ENCODE measurements around the gene ARHGEF4. TPM values are rescaled to one million over a fixed set of nuclear protein-coding genes. Genes with fewer than 3 reads are reported as not detected.

The ARHGEF4 gene
- total and polyA plus RNA-seq, 7 donors: 1.7 to 32.4 (median 17.2) TPM; not detected in 1

GRCh38 chr2:131004446-131005209, 167.9 kb downstream of the ARHGEF4 start:
- TF ChIP-seq EP300 (IDR thresholded peaks at IDR 0.05) (no peak), CTCF (IDR thresholded peaks at IDR 0.05) (no peak), POLR2AphosphoS5 (IDR thresholded peaks at IDR 0.05) (no peak), POLR2A (IDR thresholded peaks at IDR 0.05) (no peak)
- no peak overlapping the region for H3K4me3 ChIP-seq
- H3K27ac ChIP-seq: no peak overlapping the region
- intact Hi-C loops (cut with DNase I): no loop called here
- H3K27me3 ChIP-seq: no peaks in the 10 kb centered on the region
- H3K4me1 ChIP-seq: no peaks in the 10 kb centered on the region
- WGBS, 2 donors: 90 to 94% methylated on average over 11 of the region's 11 CpGs
- no peaks in the 10 kb centered on the region for H3K36me3 ChIP-seq
- DNase-seq: no peak
- no peaks in the 10 kb centered on the region for H3K9me3 ChIP-seq

- 75 to 78% methylated on average over 16 of the region's 16 CpGs for whole genome bisulfite sequencing, 2 donors
- H3K4me1 ChIP-seq: no peaks in the 10 kb centered on the region
- H3K27ac ChIP-seq: no peak overlapping the region
- peaks cover 0 to 4% (median 0%) of the 10 kb centered on the region in 3 donors for H3K27me3 ChIP-seq
- H3K36me3 ChIP-seq: no peaks in the 10 kb centered on the region
- no peak for DNase-seq
- TF ChIP-seq CTCF (IDR thresholded peaks at IDR 0.05) (no peak), EP300 (IDR thresholded peaks at IDR 0.05) (no peak), POLR2A (IDR thresholded peaks at IDR 0.05) (no peak), POLR2AphosphoS5 (IDR thresholded peaks at IDR 0.05) (no peak)
- intact Hi-C loops (cut with DNase I): no loop called here
- H3K4me3 ChIP-seq: no peak overlapping the region
- H3K9me3 ChIP-seq: no peaks in the 10 kb centered on the region
Measured at GRCh38 chr2:131005216-131005935, 168.7 kb downstream of the ARHGEF4 start.

- Histone ChIP-seq H3K36me3 (no peaks in the 10 kb centered on the region), H3K27ac (no peak overlapping the region), H3K4me1 (no peaks in the 10 kb centered on the region), H3K4me3 (no peak overlapping the region), H3K9me3 (no peaks in the 10 kb centered on the region), H3K27me3 (peaks cover 0 to 13% (median 0%) of the 10 kb centered on the region in 3 donors)
- no peak for TF ChIP-seq EP300 (IDR thresholded peaks at IDR 0.05)
- TF ChIP-seq CTCF (IDR thresholded peaks at IDR 0.05): no peak
- no peak for TF ChIP-seq POLR2A (IDR thresholded peaks at IDR 0.05)
- TF ChIP-seq POLR2AphosphoS5 (IDR thresholded peaks at IDR 0.05): no peak
- DNase-seq: no peak
- intact Hi-C loops (cut with DNase I): no loop called here
- WGBS, 2 donors: 90 to 93% methylated on average over 2 of the region's 2 CpGs
Measured at GRCh38 chr2:131006561-131006960, 169.8 kb downstream of the ARHGEF4 start.

- Histone ChIP-seq H3K27ac (no peak overlapping the region), H3K36me3 (no peaks in the 10 kb centered on the region), H3K27me3 (peaks cover 0 to 15% (median 0%) of the 10 kb centered on the region in 3 donors), H3K9me3 (no peaks in the 10 kb centered on the region), H3K4me1 (no peaks in the 10 kb centered on the region), H3K4me3 (no peak overlapping the region)
- intact Hi-C loops (cut with DNase I): no loop called here
- 78 to 91% methylated on average over 1 of the region's 1 CpG for WGBS, 2 donors
- TF ChIP-seq POLR2A (IDR thresholded peaks at IDR 0.05) (no peak), POLR2AphosphoS5 (IDR thresholded peaks at IDR 0.05) (no peak), CTCF (IDR thresholded peaks at IDR 0.05) (no peak), EP300 (IDR thresholded peaks at IDR 0.05) (no peak)
- no peak for DNase-seq
Measured at GRCh38 chr2:131008967-131009366, 172.3 kb downstream of the ARHGEF4 start.

Data from sigmoid colon (tissue), 7 donors.